ENCODE data around the gene NTN1. TPM values are rescaled to one million over a fixed set of nuclear protein-coding genes. Genes with fewer than 3 reads are reported as not detected.

NTN1 gene
- total RNA-seq, 1 donor from 2014 or later, result under 0.01 TPM

DNA sequence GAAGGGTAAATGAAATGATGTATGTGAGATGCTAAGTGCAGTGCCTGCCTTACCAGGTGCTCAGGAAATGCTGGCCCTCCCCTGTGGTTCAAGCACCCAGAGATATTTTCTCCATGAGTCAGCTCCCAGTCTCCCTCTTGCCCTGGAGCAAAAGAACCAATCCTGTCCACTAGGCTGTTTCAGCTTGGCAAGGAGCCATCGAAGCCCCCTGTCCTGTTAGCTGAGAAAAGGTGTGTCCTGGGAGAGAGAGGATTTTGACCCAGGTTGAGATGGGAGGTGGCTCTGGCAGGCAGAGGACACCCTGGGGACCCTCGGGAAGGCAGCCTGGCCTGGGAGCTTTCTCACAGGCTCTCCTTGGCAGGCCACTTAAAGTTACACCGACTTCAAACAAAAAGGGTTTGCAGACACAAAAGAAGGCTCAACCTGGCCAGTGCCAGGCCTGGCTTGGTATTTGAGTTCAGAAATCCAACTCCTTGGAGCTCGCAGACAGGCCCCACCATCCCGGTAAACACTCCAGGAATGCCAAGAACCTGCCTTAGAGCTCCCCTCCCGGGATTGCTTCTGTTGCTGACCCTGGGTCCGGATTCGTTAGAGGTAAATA is 29.6 kb downstream of the NTN1 start:
- DNase-seq (ENCODE audit: low read depth), result peak; percentile 79
- TF ChIP-seq, protein P1, sequence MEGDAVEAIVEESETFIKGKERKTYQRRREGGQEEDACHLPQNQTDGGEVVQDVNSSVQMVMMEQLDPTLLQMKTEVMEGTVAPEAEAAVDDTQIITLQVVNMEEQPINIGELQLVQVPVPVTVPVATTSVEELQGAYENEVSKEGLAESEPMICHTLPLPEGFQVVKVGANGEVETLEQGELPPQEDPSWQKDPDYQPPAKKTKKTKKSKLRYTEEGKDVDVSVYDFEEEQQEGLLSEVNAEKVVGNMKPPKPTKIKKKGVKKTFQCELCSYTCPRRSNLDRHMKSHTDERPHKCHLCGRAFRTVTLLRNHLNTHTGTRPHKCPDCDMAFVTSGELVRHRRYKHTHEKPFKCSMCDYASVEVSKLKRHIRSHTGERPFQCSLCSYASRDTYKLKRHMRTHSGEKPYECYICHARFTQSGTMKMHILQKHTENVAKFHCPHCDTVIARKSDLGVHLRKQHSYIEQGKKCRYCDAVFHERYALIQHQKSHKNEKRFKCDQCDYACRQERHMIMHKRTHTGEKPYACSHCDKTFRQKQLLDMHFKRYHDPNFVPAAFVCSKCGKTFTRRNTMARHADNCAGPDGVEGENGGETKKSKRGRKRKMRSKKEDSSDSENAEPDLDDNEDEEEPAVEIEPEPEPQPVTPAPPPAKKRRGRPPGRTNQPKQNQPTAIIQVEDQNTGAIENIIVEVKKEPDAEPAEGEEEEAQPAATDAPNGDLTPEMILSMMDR (IDR thresholded peaks at IDR 0.05; ENCODE audit: insufficient read depth, low read length, severe bottlenecking), result no peak
- H3K27me3 ChIP-seq (ENCODE audit: control insufficient read depth, insufficient read depth, low read length), result no peaks in the 10 kb centered on the region
- FAIRE-seq, result peak; percentile 62
- H3K36me3 ChIP-seq (ENCODE audit: control insufficient read depth, insufficient read depth, low read length), result no peaks in the 10 kb centered on the region
- no peak overlapping the region for H3K4me3 ChIP-seq (ENCODE audit: low read depth, low read length)

DNA sequence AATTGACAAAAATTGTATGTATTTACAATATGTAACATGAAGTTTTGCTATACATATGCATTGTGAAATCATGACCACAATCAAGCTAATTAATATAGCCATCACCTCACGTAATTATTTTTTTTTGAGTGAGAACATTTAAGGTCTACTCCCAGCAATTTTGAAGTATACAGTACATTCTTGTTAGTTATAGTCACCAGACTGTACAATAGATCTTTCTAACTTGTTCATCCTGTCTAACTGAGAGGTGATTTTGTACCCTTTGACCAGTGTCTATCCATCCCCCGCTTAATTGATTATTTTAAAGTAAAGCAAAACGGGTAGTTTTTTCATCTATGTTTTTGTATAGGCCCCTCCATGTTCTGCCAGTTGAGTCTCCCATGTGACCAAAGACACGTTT is 30.3 kb downstream of the NTN1 start:
- H3K27me3 ChIP-seq (ENCODE audit: control insufficient read depth, insufficient read depth, low read length), result no peaks in the 10 kb centered on the region
- H3K4me3 ChIP-seq (ENCODE audit: low read depth, low read length), result no peak overlapping the region
- H3K36me3 ChIP-seq (ENCODE audit: control insufficient read depth, insufficient read depth, low read length), result no peaks in the 10 kb centered on the region
- TF ChIP-seq, protein P1 (IDR thresholded peaks at IDR 0.05; ENCODE audit: insufficient read depth, low read length, severe bottlenecking), result no peak
- no peak for FAIRE-seq
- DNase-seq (ENCODE audit: low read depth), result peak; percentile 47

GRCh38 chr17:9052921-9053320 is 31.6 kb downstream of the NTN1 start:
- no peaks in the 10 kb centered on the region for H3K36me3 ChIP-seq (ENCODE audit: control insufficient read depth, insufficient read depth, low read length)
- DNase-seq (ENCODE audit: low read depth) (no peak), FAIRE-seq (peak; percentile 72)
- TF ChIP-seq, protein P1 (IDR thresholded peaks at IDR 0.05; ENCODE audit: insufficient read depth, low read length, severe bottlenecking), result no peak
- no peak overlapping the region for H3K4me3 ChIP-seq (ENCODE audit: low read depth, low read length)
- no peaks in the 10 kb centered on the region for H3K27me3 ChIP-seq (ENCODE audit: control insufficient read depth, insufficient read depth, low read length)

- TF ChIP-seq, protein P1 (IDR thresholded peaks at IDR 0.05; ENCODE audit: insufficient read depth, low read length, severe bottlenecking), result no peak
- Histone ChIP-seq H3K4me3 (ENCODE audit: low read depth, low read length) (no peak overlapping the region), H3K36me3 (ENCODE audit: control insufficient read depth, insufficient read depth, low read length) (no peaks in the 10 kb centered on the region), H3K27me3 (ENCODE audit: control insufficient read depth, insufficient read depth, low read length) (no peaks in the 10 kb centered on the region)
- DNase-seq (ENCODE audit: low read depth) (no peak), FAIRE-seq (no peak)
Measured at GRCh38 chr17:9053406-9053805, 32.1 kb downstream of the NTN1 start.

GRCh38 chr17:9054126-9054975 is 33.0 kb downstream of the NTN1 start:
- DNase-seq (ENCODE audit: low read depth) (no peak), FAIRE-seq (no peak)
- TF ChIP-seq, protein P1 (IDR thresholded peaks at IDR 0.05; ENCODE audit: insufficient read depth, low read length, severe bottlenecking), result no peak
- H3K27me3 ChIP-seq (ENCODE audit: control insufficient read depth, insufficient read depth, low read length), result no peaks in the 10 kb centered on the region
- no peak overlapping the region for H3K4me3 ChIP-seq (ENCODE audit: low read depth, low read length)
- H3K36me3 ChIP-seq (ENCODE audit: control insufficient read depth, insufficient read depth, low read length), result no peaks in the 10 kb centered on the region

All from bronchial epithelial cell (primary cell).